Prostate gland (tissue), 2 donors: Measurements from ENCODE around the gene NEB.
"Not testable (repeated sequence)": the region's sequence is repeated elsewhere in the genome, so short reads cannot be mapped to it uniquely, and the experiment has no call there.

Experiments
- CTCF ChIP-seq, 4 experiments: fragments of 200-600 bp in 2 of 4; fragments of 450-650 bp in 2 of 4; sonication (generic) in 2 of 4; IDR thresholded peaks; 1 replicate in 3 of 4; 2 replicates in 1 of 4; pipeline ENCODE4 v1.5.1; 2016 to 2019; ENCODE audit warnings: antibody characterized with exemption in 4 of 4, mild to moderate bottlenecking in 2 of 4, moderate library complexity in 2 of 4
- POLR2A ChIP-seq: fragments of 450-650 bp; IDR thresholded peaks from one replicate; pipeline ENCODE4 v1.6.1; 2016; ENCODE audit warnings: antibody characterized with exemption, mild to moderate bottlenecking

GRCh38 chr2:151591250-151591907 is 142.9 kb downstream of the NEB start:
- not testable (repeated sequence) for TF ChIP-seq CTCF (IDR thresholded peaks at IDR 0.05); POLR2A
